SJSA1 (cell line): ENCODE data around the gene FADS2. TPM values are rescaled to one million over a fixed set of nuclear protein-coding genes. Genes with fewer than 3 reads are reported as not detected.

Experiments used
- DNase-seq, 2 experiments: peaks; one replicate each; pipeline ENCODE4 v3.0.0-alpha.2; 2015 to 2020; ENCODE audit warnings: low spot score in 2 of 2, low read depth in 1 of 2
- H3K27ac ChIP-seq: fragments of 250-450 bp; sonication (Bioruptor Pico); 2 replicates; pipeline ENCODE4 v1.5.1; 2020; ENCODE audit warnings: mild to moderate bottlenecking, moderate library complexity
- H3K27me3 ChIP-seq: fragments of 250-450 bp; sonication (Bioruptor Pico); replicated peaks from 2 replicates; pipeline ENCODE4 v1.5.1; 2020; ENCODE audit warnings: mild to moderate bottlenecking, moderate library complexity
- H3K36me3 ChIP-seq: fragments of 250-450 bp; sonication (Bioruptor Pico); 2 replicates; pipeline ENCODE4 v1.5.1; 2020; ENCODE audit warnings: mild to moderate bottlenecking
- H3K4me1 ChIP-seq: fragments of 250-450 bp; sonication (Bioruptor Pico); replicated peaks from 2 replicates; pipeline ENCODE4 v1.6.1; 2021; ENCODE audit warnings: mild to moderate bottlenecking
- H3K4me3 ChIP-seq: fragments of 250-450 bp; sonication (Bioruptor Pico); 2 replicates; pipeline ENCODE4 v1.5.1; 2020; ENCODE audit warnings: mild to moderate bottlenecking
- H3K9me3 ChIP-seq: fragments of 250-450 bp; sonication (Bioruptor Pico); replicated peaks from 2 replicates; pipeline ENCODE4 v1.5.1; 2020; ENCODE audit warnings: mild to moderate bottlenecking
- total RNA-seq: library from RNA; depleted of rRNA; stranded (reverse); fragments of >200 nt; shearing (Covaris generic); gene quantifications from 2 replicates; pipeline ENCODE4 v1.2.3, GENCODE V29; 2014

The FADS2 gene
- total RNA-seq, 1 experiment from 2014 or later = 8.5 TPM

GRCh38 chr11:61791737-61792309 lies 36.3 kb upstream of the FADS2 start:
- H3K9me3 ChIP-seq = no peaks in the 10 kb centered on the region
- DNase-seq = peak; percentile 94 to 96
- peaks cover 12% of the 10 kb centered on the region for H3K4me1 ChIP-seq
- H3K27ac ChIP-seq = peak overlapping the region; percentile 97
- peaks cover 78% of the 10 kb centered on the region for H3K36me3 ChIP-seq
- no peaks in the 10 kb centered on the region for H3K27me3 ChIP-seq
- peak overlapping the region; percentile 72 for H3K4me3 ChIP-seq

DNA sequence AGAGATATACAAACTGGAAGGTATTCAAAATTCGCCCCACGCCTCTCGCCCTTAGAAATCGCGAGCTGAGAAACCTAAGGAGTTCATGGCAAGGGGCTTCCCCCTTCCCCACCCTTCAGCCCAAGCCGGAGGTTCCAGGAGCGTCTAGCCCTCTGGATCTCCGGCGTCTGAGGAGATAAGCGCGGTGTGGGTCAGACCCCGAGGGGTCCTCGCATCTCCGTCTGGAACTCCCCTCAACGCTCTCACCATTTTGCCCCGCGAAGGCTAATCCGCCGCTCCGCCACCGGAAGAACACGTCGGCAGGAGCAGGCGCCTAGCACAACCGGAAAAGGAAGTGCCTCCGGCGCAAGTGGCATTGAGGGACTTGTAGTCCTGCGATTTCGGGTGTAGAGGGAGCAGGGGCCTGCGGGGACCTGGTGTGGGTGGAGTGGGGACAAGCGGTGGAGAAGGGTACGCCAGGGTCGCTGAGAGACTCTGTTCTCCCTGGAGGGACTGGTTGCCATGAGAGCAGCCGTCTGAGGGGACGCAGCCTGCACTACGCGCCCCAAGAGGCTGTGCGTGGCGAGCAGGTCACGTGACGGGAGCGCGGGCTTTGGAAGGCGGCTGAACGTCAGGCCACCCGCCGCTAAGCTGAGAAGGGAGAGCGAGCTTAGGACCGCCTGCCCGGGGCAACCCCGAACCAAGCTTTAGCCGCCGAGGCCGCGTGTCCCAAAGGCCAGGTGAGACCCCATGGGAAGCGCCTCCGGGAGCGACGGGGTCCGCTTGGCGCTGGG lies 35.6 kb upstream of the FADS2 start, which contains the start of the genes FEN1 and TMEM258:
FEN1 (plus strand) TSS at position 602 of the 773 bp plus-strand sequence. CDS start 2,451 bp downstream, outside the sequence.
TMEM258 (minus strand) TSS at position 290 of the 773 bp plus-strand sequence; CDS start at position 249, 41 bp downstream.
- H3K9me3 ChIP-seq = no peaks in the 10 kb centered on the region
- peak within 1 kb of the TSS; percentile 97 for H3K27ac ChIP-seq
- H3K4me1 ChIP-seq = peaks cover 18% of the 10 kb centered on the region
- peaks cover 78% of the 10 kb centered on the region for H3K36me3 ChIP-seq
- no peaks in the 10 kb centered on the region for H3K27me3 ChIP-seq
- DNase-seq = peak; percentile 96 to 100
- peak within 1 kb of the TSS; percentile 72 for H3K4me3 ChIP-seq

DNA sequence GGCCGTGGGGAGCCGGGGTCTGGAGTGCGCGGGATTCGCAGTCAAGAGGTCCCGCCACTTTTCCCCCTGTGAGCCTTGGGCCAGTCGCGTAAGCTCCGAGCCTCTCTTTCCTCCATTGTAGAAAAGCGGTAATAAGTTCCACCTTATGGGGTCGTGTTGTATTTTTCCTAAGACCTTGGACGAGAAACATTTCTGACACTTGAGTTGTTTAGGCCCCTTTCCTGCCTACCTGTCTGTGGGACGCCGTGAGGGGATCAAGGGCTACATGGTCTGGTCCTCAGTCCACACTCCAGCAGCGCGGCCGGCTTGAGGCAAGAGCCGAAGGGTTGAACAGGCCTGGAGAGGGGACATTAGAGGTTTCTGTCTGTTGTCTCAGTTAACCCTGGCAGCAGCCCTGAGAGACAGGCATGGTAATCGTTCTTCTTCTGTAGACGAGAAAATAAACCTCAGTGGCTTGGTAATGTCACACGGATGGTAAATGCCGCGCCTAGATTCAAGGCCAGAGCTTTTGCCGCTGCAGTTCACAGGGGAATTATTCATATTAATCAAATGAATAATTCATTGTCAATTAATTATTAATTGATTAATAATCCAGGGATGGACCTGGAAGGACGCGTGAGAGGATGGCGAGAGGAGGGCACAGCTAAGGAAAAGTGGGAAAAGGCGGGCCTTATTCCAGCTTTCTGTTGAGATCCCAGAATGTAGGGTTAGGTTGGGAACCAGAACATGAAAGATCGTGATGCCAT lies 34.8 kb upstream of the FADS2 start:
- H3K36me3 ChIP-seq = peaks cover 78% of the 10 kb centered on the region

GRCh38 chr11:61793829-61794204 lies 34.3 kb upstream of the FADS2 start:
- no peaks in the 10 kb centered on the region for H3K27me3 ChIP-seq
- peaks cover 78% of the 10 kb centered on the region for H3K36me3 ChIP-seq
- peak overlapping the region; percentile 72 for H3K4me3 ChIP-seq
- H3K4me1 ChIP-seq = peaks cover 21% of the 10 kb centered on the region
- peak overlapping the region; percentile 97 for H3K27ac ChIP-seq
- no peaks in the 10 kb centered on the region for H3K9me3 ChIP-seq
- DNase-seq = no peak

More for the DNA sequence above, 34.8 kb upstream of the FADS2 start:
- peak in 1 of 2 experiments; percentile 25 for DNase-seq
- Histone ChIP-seq H3K27ac (peak overlapping the region; percentile 97), H3K4me3 (peak overlapping the region; percentile 72), H3K9me3 (no peaks in the 10 kb centered on the region), H3K27me3 (no peaks in the 10 kb centered on the region), H3K4me1 (peaks cover 21% of the 10 kb centered on the region)

DNA sequence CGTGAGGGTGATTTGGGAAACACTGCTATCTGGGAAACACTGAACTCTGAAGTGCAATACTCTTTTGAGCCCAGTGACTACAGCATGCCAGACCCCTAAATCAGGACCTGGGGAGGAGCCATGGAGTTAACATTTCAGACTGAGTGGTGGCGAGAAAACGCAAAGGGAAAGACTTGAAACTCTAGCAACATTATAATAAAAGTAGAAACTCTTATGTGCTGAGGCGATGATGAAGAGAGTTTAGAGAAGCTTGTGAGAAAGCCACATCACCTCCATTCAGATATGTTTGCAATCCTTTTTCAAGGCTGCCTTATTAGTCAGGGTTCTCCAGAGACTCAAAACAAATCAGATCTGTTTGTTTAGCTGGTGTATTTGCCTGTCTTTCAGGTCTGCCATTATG lies 33.5 kb upstream of the FADS2 start:
- peaks cover 21% of the 10 kb centered on the region for H3K4me1 ChIP-seq
- no peak overlapping the region for H3K27ac ChIP-seq
- H3K9me3 ChIP-seq = no peaks in the 10 kb centered on the region
- H3K27me3 ChIP-seq = no peaks in the 10 kb centered on the region
- no peak for DNase-seq
- no peak overlapping the region for H3K4me3 ChIP-seq
- H3K36me3 ChIP-seq = peaks cover 76% of the 10 kb centered on the region

GRCh38 chr11:61795459-61795858 lies 32.6 kb upstream of the FADS2 start:
- H3K4me3 ChIP-seq = no peak overlapping the region
- no peak for DNase-seq
- no peaks in the 10 kb centered on the region for H3K9me3 ChIP-seq
- H3K4me1 ChIP-seq = peaks cover 25% of the 10 kb centered on the region
- H3K36me3 ChIP-seq = peaks cover 76% of the 10 kb centered on the region
- H3K27me3 ChIP-seq = no peaks in the 10 kb centered on the region
- no peak overlapping the region for H3K27ac ChIP-seq

- Histone ChIP-seq H3K4me3 (no peak overlapping the region), H3K4me1 (peaks cover 27% of the 10 kb centered on the region), H3K9me3 (no peaks in the 10 kb centered on the region), H3K27me3 (no peaks in the 10 kb centered on the region), H3K27ac (no peak overlapping the region), H3K36me3 (peaks cover 78% of the 10 kb centered on the region)
- no peak for DNase-seq
These were observed 32.1 kb upstream of the FADS2 start for GRCh38 chr11:61795876-61796526.

DNA sequence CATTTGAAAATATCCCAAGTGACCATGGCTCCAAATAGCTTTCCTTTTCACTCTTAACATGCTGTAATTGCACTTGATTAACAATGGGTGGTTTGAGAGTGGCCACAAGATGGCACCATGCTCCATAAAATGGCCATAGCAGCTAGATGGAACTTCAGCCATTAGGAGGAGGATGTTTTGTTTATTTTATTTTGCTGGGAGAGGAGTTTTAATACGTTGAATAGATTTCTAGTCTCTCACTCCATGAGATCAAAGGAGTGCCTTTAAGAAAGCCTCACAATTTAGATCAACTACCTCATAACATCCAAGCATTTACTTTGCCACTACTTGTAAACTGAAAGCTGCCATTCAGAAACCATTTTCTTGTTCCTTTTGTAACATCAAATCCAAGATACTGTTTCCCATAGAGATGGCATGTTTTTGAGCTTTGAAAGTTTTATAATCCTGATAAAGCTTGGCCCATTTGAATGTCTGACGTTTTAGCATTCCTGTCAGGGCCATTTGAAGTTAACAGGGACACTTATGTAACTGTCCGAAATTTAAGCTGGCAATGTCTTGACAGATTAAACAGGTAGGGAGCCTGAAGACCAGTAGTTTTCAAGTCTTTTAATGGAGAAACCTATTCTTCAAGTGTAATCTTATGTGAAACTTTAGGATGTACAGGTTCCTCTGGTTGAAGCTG lies 30.7 kb upstream of the FADS2 start:
- no peaks in the 10 kb centered on the region for H3K9me3 ChIP-seq
- H3K27ac ChIP-seq = no peak overlapping the region
- H3K4me1 ChIP-seq = peaks cover 21% of the 10 kb centered on the region
- H3K4me3 ChIP-seq = no peak overlapping the region
- H3K27me3 ChIP-seq = no peaks in the 10 kb centered on the region
- H3K36me3 ChIP-seq = peaks cover 92% of the 10 kb centered on the region
- DNase-seq = peak; percentile 83 to 84

DNA sequence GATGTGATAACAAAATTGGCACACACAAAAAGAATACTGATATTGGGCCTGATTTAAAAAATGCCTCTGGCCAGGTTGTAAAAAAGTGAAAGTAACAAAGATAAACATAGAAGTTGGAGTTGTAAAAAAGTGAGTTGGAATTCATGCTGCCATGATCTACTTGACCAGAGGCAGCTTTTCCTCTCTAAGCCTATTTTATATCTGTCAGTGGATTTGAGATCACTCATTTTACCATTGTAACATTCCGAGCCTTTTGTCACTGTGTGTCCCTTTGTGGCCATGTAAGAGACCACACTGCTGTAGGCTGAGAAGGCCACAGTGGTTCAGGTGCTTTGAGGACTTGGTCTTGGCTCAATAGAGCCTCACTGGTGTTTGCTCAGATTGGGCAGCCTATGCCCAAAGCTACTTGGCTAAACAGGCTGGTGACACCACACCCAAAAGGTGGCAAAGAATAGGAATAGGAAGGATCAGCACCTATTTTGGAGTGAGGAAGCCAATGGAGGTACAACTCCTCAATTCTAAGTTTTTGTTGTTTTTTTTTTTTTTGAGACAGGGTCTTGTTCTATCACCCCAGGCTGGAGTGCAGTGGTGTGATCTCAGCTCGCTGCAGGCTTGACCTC lies 28.3 kb upstream of the FADS2 start:
- no peak overlapping the region for H3K27ac ChIP-seq
- H3K4me3 ChIP-seq = no peak overlapping the region
- no peak for DNase-seq
- no peaks in the 10 kb centered on the region for H3K27me3 ChIP-seq
- H3K36me3 ChIP-seq = peaks cover 96% of the 10 kb centered on the region
- peaks cover 15% of the 10 kb centered on the region for H3K4me1 ChIP-seq
- no peaks in the 10 kb centered on the region for H3K9me3 ChIP-seq

- peaks cover 96% of the 10 kb centered on the region for H3K36me3 ChIP-seq
- no peak overlapping the region for H3K27ac ChIP-seq
- peaks cover 15% of the 10 kb centered on the region for H3K4me1 ChIP-seq
- no peak for DNase-seq
- no peaks in the 10 kb centered on the region for H3K9me3 ChIP-seq
- no peak overlapping the region for H3K4me3 ChIP-seq
- no peaks in the 10 kb centered on the region for H3K27me3 ChIP-seq
These were observed 27.5 kb upstream of the FADS2 start for GRCh38 chr11:61800331-61801281.

DNA sequence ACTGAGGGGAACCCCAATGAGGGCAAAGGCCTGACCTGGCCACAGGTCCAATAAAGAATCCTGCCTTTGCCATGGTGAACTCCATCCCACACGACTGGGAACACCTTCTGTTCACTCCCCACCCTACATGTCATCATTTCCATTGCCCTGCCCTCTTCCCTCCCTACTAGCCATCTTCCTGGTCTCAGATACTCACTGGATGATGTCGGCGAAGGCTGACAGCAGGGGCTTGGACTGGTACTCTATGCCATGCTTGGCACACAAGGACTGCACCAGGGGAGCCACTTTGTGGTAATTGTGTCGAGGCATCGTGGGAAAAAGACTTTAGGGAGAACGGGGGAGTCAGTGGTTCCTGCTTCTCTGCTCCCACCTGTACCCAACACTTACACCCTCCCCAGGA lies 25.5 kb upstream of the FADS2 start:
- Histone ChIP-seq H3K36me3 (peaks cover 94% of the 10 kb centered on the region), H3K27me3 (no peaks in the 10 kb centered on the region), H3K4me3 (no peak overlapping the region)

More for the DNA sequence above, 25.5 kb upstream of the FADS2 start:
- DNase-seq = no peak
- no peak overlapping the region for H3K27ac ChIP-seq
- no peaks in the 10 kb centered on the region for H3K9me3 ChIP-seq
- peaks cover 8% of the 10 kb centered on the region for H3K4me1 ChIP-seq
